Calu3 (cell line): ENCODE data around the gene SLC26A8. TPM values are rescaled to one million over a fixed set of nuclear protein-coding genes. Genes with fewer than 3 reads are reported as not detected.
A peak's percentile ranks its signal among the peaks of the same experiment; 100 is the strongest.

ENCODE experiments used
- BruUV-seq: library from RNA; stranded (reverse); fragments of 400-500 nt; replicated peaks from 2 replicates; lab custom pipeline; 2021; lab: Mats Ljungman, UMichigan
- CTCF ChIA-PET: fragments of 300-600 bp; sonication (Branson Sonifier 250); formaldehyde crosslinking; loops from one replicate; lab custom pipeline; 2022; ENCODE audit warnings: antibody characterized with exemption; lab: Charles Lee
- DNase-seq: peaks from one replicate; pipeline ENCODE4 v3.0.0; 2022
- H3K27ac Mint-ChIP-seq: one replicate; pipeline ENCODE4 v1.8.0; 2022; ENCODE audit warnings: mixed read lengths; ENCODE audit not compliant: unreplicated experiment
- H3K27me3 Mint-ChIP-seq: one replicate; pipeline ENCODE4 v1.8.0; 2022; ENCODE audit warnings: mixed read lengths; ENCODE audit not compliant: unreplicated experiment
- H3K36me3 Mint-ChIP-seq: one replicate; pipeline ENCODE4 v1.8.0; 2022; ENCODE audit warnings: mild to moderate bottlenecking, moderate library complexity, mixed read lengths; ENCODE audit not compliant: insufficient read depth, unreplicated experiment
- H3K4me1 Mint-ChIP-seq: one replicate; pipeline ENCODE4 v1.8.0; 2022; ENCODE audit warnings: mild to moderate bottlenecking, low read depth, mixed read lengths; ENCODE audit not compliant: unreplicated experiment
- H3K4me3 Mint-ChIP-seq: one replicate; pipeline ENCODE4 v1.8.0; 2022; ENCODE audit warnings: mild to moderate bottlenecking, low read depth, moderate library complexity, mixed read lengths; ENCODE audit not compliant: unreplicated experiment
- H3K9me3 Mint-ChIP-seq: one replicate; pipeline ENCODE4 v1.8.0; 2022; ENCODE audit warnings: low read depth, mixed read lengths; ENCODE audit not compliant: unreplicated experiment
- intact Hi-C: fragments of 100-400 bp; cut with micrococcal nuclease; formaldehyde crosslinking; loops from one replicate; pipeline ENCODE4 v1.10.0; 2022; ENCODE audit not compliant: unreplicated experiment
- total RNA-seq: library from RNA; stranded (reverse); gene quantifications from 2 replicates; pipeline ENCODE4 v1.2.3, GENCODE V29; 2022
- TF ChIP-seq, protein P1 (sequence below): fragments of 200-600 bp; IDR thresholded peaks from one replicate; pipeline ENCODE4 v1.8.0; 2022; ENCODE audit warnings: antibody characterized with exemption; ENCODE audit not compliant: unreplicated experiment

SLC26A8 gene
- total RNA-seq, 1 experiment from 2014 or later: not detected

DNA sequence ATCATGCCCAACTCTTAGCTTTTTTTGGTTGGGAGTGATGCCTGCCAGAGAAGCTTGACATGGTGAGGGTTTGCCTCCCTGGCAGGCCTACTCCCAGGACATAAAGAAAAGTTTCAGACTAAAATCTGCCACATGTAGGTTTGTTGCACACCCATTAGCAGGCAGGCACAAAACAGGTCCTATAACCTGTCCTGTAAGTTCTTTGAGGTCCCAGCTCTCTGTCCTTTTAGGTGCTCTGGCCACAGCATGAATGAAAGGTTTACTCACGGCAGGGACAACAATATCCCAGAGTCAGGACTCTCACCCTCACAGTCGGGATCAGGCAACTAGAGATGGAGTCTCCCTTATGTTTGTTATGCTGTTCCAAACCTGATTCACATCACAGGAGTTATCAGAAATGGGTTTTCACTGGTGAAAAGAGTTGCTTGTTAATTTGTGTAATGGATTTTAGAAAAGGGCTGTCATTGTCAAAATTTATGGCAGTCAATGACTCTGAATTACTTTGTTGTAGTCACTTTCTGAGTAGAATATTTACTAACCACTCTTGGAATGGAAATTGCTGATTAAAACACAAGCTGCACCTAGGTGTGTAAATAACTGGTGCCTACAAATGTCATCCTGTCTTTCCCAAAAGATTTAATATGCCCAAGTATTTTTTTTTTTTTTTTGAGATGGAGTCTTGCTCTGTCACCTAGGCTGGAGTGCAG, 97.8 kb downstream of the SLC26A8 start:
- Mint-ChIP-seq H3K4me3 (no peak overlapping the region), H3K4me1 (peaks cover 12% of the 10 kb centered on the region), H3K27ac (no peak overlapping the region), H3K27me3 (no peaks in the 10 kb centered on the region), H3K9me3 (no peaks in the 10 kb centered on the region), H3K36me3 (no peaks in the 10 kb centered on the region)
- CTCF ChIA-PET: interaction anchor here (0.6 kb wide), 1 partner anchor 83 kb away, joined by 3 read pairs; no protein-coding TSS in a partner anchor
- intact Hi-C loops: no loop called here
- no TSS peak for BruUV-seq
- no peak for DNase-seq
- TF ChIP-seq, protein P1, sequence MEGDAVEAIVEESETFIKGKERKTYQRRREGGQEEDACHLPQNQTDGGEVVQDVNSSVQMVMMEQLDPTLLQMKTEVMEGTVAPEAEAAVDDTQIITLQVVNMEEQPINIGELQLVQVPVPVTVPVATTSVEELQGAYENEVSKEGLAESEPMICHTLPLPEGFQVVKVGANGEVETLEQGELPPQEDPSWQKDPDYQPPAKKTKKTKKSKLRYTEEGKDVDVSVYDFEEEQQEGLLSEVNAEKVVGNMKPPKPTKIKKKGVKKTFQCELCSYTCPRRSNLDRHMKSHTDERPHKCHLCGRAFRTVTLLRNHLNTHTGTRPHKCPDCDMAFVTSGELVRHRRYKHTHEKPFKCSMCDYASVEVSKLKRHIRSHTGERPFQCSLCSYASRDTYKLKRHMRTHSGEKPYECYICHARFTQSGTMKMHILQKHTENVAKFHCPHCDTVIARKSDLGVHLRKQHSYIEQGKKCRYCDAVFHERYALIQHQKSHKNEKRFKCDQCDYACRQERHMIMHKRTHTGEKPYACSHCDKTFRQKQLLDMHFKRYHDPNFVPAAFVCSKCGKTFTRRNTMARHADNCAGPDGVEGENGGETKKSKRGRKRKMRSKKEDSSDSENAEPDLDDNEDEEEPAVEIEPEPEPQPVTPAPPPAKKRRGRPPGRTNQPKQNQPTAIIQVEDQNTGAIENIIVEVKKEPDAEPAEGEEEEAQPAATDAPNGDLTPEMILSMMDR: no peak

DNA sequence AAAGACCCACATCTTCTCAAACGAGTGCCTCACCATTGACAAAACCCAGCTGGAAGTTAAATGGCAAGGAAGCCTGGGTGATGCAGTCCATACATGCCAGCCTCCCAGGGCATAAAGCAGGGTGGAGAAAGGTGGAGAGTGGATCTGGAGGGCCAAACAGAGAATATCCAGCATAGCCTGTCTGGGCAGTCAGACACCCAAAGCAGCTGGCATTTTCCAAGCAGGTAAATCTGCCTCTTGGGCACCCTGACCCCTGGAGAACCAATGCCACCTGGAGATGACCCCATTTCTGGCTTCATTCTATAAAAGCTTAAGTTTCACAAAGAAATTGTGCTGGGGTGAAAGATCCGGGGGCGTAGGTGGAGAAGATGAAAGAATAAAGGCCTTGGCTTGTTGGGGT, 98.5 kb downstream of the SLC26A8 start:
- peaks cover 19% of the 10 kb centered on the region for H3K4me1 Mint-ChIP-seq
- CTCF ChIA-PET: no interaction called here

DNA sequence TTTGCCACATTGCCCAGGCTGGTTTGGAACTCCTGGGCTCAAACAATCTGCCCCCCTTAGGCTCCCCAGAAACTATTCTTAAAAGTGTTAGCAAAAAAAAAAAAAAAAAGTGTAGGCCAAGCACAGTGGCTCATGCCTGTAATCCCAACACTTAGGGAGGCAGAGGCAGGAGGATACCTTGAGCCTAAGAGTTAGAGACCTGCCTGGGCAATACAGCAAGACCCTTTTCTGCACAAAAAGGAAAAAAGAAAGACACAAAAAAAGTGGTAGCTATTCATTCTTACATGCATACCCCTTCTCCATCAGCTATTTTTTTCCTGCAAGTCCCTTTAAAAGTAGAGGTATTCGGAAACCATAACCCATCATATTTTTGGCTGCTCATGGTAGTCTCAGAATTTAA, 100.3 kb downstream of the SLC26A8 start:
- peaks cover 24% of the 10 kb centered on the region for H3K36me3 Mint-ChIP-seq
- peaks cover 19% of the 10 kb centered on the region for H3K4me1 Mint-ChIP-seq
- TF ChIP-seq, protein P1: no peak
- DNase-seq: no peak
- no peaks in the 10 kb centered on the region for H3K27me3 Mint-ChIP-seq
- intact Hi-C loops: loop anchor here (5.0 kb wide), 1 partner anchor 103 kb away; the partner anchor contains the start of gene MAPK14
- no peak overlapping the region for H3K27ac Mint-ChIP-seq
- BruUV-seq: no TSS peak
- no peak overlapping the region for H3K4me3 Mint-ChIP-seq
- CTCF ChIA-PET: interaction anchor here (0.7 kb wide), 1 partner anchor 13 kb away, joined by 3 read pairs; no protein-coding TSS in a partner anchor
- no peaks in the 10 kb centered on the region for H3K9me3 Mint-ChIP-seq

More for the DNA sequence above, 98.5 kb downstream of the SLC26A8 start:
- Mint-ChIP-seq H3K27me3 (no peaks in the 10 kb centered on the region), H3K36me3 (peaks cover 6% of the 10 kb centered on the region), H3K9me3 (no peaks in the 10 kb centered on the region), H3K4me3 (no peak overlapping the region), H3K27ac (no peak overlapping the region)
- no TSS peak for BruUV-seq
- intact Hi-C loops: no loop called here
- DNase-seq: no peak
- TF ChIP-seq, protein P1: no peak

DNA sequence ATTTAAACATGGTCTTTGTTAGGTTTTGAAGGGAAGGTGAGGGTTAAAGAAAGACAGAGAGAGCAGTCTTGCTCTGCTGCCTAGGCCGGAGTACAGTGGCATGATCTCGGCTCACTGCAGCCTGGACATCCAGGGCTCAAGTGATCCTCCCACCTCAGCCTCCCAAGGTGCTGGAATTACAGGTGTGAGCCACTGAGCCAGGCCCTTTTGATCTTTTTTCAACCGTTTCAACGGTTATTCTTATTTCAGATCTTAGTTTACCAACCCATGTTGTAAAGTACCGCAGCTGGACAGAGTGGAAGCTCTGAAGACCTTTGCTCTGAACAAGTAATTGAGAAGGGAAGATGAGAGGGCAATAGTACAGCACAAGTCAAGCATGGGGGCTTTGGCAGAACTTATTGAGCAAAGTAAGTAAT, 102.3 kb downstream of the SLC26A8 start:
- no TSS peak for BruUV-seq
- Mint-ChIP-seq H3K9me3 (no peaks in the 10 kb centered on the region), H3K27ac (no peak overlapping the region), H3K4me3 (peak overlapping the region; percentile 95), H3K27me3 (no peaks in the 10 kb centered on the region), H3K4me1 (peaks cover 30% of the 10 kb centered on the region), H3K36me3 (peaks cover 38% of the 10 kb centered on the region)
- CTCF ChIA-PET: interaction anchor here (0.9 kb wide), 1 partner anchor 63 kb away, joined by 3 read pairs; no protein-coding TSS in a partner anchor
- intact Hi-C loops: loop anchor here (5.0 kb wide), 1 partner anchor 105 kb away; the partner anchor contains the start of gene MAPK14
- TF ChIP-seq, protein P1: no peak
- no peak for DNase-seq
